ENCODE measurements around the gene CCNY. TPM values are rescaled to one million over a fixed set of nuclear protein-coding genes. Genes with fewer than 3 reads are reported as not detected.
"Not testable (repeated sequence)": the region's sequence is repeated elsewhere in the genome, so short reads cannot be mapped to it uniquely, and the experiment has no call there.

CCNY gene
- total RNA-seq, 1 donor, result 68.6 TPM

DNA sequence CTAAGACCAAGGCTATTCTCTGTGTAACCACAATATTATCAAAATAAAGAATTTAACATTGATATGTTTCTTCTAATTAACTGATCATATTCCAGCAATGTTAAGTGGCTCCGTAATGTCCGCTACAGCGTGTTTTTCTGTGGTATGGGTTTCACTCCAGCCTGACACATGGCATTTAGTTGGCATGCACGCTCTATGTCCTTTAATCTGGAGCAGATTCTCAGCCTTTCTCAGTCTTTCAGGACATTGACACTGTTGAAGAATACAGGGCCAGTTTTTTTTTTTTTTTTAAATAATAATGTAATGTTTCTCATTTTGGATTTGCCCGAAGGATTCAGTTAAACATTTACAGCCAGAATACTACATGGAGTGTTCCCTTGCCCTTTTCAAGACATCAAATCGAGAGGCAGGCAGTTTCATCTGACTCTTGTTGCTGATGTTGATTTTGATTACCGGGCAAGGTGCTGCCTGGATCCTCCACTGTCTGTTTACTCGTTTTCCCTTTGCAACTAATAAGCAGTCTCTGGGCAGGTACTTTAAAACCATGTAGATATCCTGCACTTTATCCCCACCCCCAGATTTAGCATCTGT, 171.3 kb downstream of the CCNY start:
- Histone ChIP-seq H3K9me3 (ENCODE audit: low read depth, low read length) (no peaks in the 10 kb centered on the region), H3K4me3 (ENCODE audit: low read length) (no peak overlapping the region), H3K4me1 (ENCODE audit: insufficient read depth, low read length) (peaks cover 28% of the 10 kb centered on the region), H3K27me3 (ENCODE audit: insufficient read depth, low read length) (no peaks in the 10 kb centered on the region)

DNA sequence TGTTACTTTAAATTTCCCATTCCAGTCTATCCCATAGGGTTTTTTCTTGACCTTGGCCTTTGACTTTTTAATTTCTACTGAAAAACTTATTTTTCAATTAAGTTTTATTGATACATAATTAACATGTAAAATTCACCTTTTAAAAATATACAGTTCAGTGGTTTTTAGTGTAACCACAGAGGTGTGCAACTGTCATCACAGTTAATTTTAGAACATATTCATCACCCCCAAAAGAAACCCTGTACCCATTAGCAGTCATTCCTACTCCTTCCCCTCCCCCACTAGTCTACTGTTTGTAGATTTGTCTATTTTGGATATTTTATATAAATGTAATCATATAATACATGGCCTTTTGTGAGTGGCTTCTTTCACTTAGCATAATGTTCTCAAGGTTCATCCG, 172.3 kb downstream of the CCNY start:
- no peaks in the 10 kb centered on the region for H3K27me3 ChIP-seq (ENCODE audit: insufficient read depth, low read length)
- no peak overlapping the region for H3K4me3 ChIP-seq (ENCODE audit: low read length)
- peaks cover 28% of the 10 kb centered on the region for H3K4me1 ChIP-seq (ENCODE audit: insufficient read depth, low read length)
- H3K9me3 ChIP-seq (ENCODE audit: low read depth, low read length), result no peaks in the 10 kb centered on the region

DNA sequence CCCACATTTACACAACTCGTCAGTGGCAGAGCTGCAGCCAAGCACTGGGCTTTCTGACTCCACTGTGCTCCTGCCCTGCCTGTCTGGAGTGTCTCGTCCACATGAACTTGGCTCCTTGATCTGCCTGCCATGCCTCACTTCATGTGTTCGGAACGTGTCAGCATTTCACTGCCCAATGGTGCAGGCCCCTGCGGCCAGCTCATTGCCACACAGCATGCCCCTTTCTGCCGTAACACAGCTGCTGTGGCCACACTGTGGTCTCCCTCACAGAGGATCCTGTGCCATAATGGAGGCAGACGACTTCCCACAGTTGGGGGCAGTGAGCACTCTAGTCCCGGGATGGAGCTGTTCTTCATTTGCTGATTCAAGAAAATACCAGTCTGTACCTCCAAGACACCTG, 174.6 kb downstream of the CCNY start:
- H3K9me3 ChIP-seq (ENCODE audit: low read depth, low read length), result no peaks in the 10 kb centered on the region
- H3K4me1 ChIP-seq (ENCODE audit: insufficient read depth, low read length), result peaks cover 28% of the 10 kb centered on the region
- H3K27me3 ChIP-seq (ENCODE audit: insufficient read depth, low read length), result no peaks in the 10 kb centered on the region
- no peak overlapping the region for H3K4me3 ChIP-seq (ENCODE audit: low read length)

DNA sequence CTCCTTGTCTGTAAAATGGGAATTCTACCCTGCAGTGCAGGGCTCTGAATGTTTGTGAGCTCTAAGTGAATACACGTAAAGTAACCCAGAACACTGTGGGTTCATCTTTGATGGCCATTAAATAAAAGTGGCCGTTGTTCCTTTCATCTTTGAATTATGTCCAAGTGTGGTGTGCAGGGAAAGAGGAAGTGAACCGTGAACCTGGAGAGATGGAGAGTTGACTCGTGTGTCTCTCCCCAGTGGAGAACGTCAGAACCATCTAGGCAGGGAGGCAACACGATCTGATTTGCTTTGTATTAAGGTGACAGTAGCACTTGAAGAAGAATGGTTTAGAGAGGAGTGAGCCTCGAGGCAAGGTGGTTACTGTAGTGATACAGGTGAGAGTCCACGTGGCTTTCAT, 175.3 kb downstream of the CCNY start:
- Histone ChIP-seq H3K4me3 (ENCODE audit: low read length) (no peak overlapping the region), H3K9me3 (ENCODE audit: low read depth, low read length) (no peaks in the 10 kb centered on the region), H3K27me3 (ENCODE audit: insufficient read depth, low read length) (no peaks in the 10 kb centered on the region), H3K4me1 (ENCODE audit: insufficient read depth, low read length) (peaks cover 34% of the 10 kb centered on the region)

DNA sequence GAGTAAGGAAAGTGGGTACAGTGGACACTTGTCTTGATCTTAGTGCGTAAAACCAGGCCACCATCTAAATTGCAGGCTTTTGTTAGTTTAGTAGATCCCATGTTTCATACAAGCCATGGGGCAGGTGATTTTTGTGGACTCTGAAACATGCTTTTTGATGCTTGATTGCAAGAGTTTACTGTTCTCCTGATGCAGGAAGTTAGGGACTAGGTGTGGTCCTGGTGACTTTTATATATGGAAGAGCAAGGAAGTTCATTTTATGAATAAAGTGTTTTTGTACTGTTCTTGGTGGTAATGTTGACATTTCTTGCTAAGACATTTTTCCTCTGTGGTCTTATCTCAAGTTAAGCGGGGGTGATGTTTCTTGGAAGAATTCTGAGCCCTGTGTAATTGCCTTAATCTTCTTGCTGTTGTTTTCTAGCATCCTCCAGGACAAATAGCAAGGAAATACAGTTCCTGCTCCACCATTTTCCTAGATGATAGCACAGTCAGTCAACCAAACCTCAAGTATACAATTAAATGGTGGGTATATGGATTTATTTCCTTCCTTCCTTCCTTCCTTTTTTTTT, 179.9 kb downstream of the CCNY start:
- H3K4me3 ChIP-seq (ENCODE audit: low read length), result no peak overlapping the region
- peaks cover 39% of the 10 kb centered on the region for H3K4me1 ChIP-seq (ENCODE audit: insufficient read depth, low read length)
- no peaks in the 10 kb centered on the region for H3K9me3 ChIP-seq (ENCODE audit: low read depth, low read length)

DNA sequence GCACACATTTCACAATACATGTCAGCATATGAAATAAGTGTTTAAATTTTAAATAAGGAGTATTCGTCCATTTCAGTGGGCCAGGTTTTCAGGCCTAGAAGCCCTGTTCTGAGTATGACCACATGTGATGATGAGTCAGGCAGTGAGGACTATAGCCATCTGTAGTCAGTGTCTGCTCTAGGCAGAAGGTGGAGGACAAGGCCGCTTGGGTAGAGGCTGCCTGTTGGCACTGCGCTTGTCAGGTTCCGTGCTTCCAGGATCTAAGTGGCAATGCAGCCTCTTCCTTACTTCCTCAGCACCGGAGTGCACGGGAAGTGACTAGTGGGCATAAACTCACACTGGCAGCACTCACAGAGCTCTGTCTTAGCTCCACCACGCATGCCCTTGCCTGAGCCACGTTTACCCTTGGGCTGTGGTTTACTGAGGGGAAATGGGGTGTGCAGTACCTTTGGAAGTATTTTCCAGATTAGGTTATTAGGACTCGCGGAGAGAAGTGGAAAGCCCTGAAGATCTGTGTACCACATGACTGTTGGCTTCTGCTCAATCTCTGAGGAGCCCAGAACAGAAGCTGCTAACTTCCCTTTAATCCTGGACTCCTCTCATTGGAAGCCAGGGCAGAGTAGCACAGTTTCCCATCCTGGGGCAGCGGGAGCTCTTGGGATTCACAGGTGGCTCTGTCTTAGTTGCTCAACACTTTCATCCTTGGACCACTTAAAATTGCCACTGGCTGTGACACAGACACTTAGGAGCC, 181.3 kb downstream of the CCNY start:
- H3K4me3 ChIP-seq (ENCODE audit: low read length), result no peak overlapping the region
- H3K27me3 ChIP-seq (ENCODE audit: insufficient read depth, low read length), result no peaks in the 10 kb centered on the region
- H3K9me3 ChIP-seq (ENCODE audit: low read depth, low read length), result no peaks in the 10 kb centered on the region
- peaks cover 34% of the 10 kb centered on the region for H3K4me1 ChIP-seq (ENCODE audit: insufficient read depth, low read length)

More for the DNA sequence above, 179.9 kb downstream of the CCNY start:
- no peaks in the 10 kb centered on the region for H3K27me3 ChIP-seq (ENCODE audit: insufficient read depth, low read length)

DNA sequence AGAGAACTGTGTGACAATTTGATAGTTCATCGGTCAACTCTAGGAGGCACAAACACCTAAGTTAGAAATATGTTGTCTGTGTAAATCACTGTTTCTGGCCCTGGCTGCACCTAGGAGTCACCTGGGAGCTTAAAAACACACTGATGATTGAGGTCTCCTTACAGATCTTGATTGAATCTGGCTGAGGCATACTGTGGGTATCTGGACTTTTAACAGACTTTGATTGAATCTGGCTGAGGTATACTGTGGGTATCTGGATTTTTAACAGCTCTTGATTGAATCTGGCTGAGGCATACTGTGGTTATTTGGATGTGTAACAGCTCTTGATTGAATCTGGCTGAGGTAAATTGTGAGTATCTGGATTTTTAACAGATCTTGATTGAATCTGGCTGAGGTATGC, 181.9 kb downstream of the CCNY start:
- H3K27me3 ChIP-seq (ENCODE audit: insufficient read depth, low read length); H3K4me3 ChIP-seq (ENCODE audit: low read length); H3K9me3 ChIP-seq (ENCODE audit: low read depth, low read length): not testable (repeated sequence)
- peaks cover 40% of the 10 kb centered on the region for H3K4me1 ChIP-seq (ENCODE audit: insufficient read depth, low read length)

DNA sequence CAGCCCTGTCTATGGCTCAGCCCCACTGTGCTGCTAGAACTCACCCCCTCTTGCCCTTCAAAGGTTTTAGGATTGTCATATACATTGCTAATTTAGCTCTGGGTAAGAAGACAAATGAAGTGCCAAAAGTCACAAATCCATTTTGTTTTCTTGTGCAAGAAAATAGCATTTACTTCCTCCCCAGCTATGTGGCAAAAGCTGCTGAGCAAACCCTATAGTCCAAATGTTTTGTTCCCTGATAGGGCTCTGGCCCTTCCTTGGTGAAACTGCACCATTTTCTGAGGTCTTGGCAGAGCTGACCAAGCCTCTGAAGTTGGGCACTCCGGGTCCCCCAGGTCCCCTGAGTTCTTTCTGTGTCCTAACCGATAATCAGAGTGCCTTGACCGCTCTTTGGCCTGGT, 184.7 kb downstream of the CCNY start:
- peaks cover 53% of the 10 kb centered on the region for H3K4me1 ChIP-seq (ENCODE audit: insufficient read depth, low read length)
- no peak overlapping the region for H3K4me3 ChIP-seq (ENCODE audit: low read length)
- no peaks in the 10 kb centered on the region for H3K27me3 ChIP-seq (ENCODE audit: insufficient read depth, low read length)
- H3K9me3 ChIP-seq (ENCODE audit: low read depth, low read length), result no peaks in the 10 kb centered on the region

DNA sequence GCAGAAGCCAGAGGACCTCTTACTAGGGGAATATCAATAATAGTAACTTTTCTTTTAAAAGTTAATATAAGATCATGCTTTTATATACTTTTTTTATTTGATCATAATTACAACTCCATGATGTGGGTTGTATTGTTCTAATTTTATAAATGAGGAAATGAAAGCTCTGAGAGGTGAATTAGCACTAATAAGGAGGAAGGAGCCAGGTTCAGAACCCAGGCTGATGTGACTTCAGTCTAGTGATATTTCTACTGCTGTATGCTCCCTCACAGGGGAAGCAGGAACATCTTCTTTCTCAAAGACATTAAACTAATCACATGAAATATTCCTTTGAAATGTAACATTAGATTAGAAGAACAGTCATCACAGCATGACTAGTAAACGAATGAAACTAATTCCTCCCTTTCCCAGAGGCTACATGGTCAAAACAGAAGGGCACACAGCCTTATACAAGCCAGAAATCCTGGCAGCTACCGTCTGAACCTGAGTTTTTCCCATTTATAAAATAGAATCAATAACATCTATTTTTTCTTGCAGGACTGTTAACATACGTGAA, 187.4 kb downstream of the CCNY start:
- H3K4me3 ChIP-seq (ENCODE audit: low read length), result no peak overlapping the region
- no peaks in the 10 kb centered on the region for H3K27me3 ChIP-seq (ENCODE audit: insufficient read depth, low read length)
- no peaks in the 10 kb centered on the region for H3K9me3 ChIP-seq (ENCODE audit: low read depth, low read length)
- H3K4me1 ChIP-seq (ENCODE audit: insufficient read depth, low read length), result peaks cover 45% of the 10 kb centered on the region

DNA sequence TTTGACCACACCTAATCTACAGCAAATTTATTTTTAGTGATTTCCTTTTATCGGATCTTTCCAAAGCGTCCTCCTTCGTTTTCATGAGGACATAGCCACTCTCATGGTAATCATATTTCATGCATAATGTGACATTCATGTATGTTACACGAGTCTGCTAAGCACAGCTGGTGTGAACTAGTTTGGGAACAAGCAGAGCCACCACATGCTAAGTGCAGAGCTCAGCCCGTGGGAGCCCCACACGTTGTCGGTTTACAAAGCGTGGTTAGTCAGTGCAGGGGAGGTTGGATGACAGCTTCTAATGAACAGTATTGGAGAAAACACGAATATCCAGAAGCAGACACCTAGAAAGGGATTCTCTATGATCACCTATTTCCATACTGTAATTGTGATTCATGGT, 190.4 kb downstream of the CCNY start:
- peaks cover 24% of the 10 kb centered on the region for H3K4me1 ChIP-seq (ENCODE audit: insufficient read depth, low read length)
- no peaks in the 10 kb centered on the region for H3K27me3 ChIP-seq (ENCODE audit: insufficient read depth, low read length)
- no peak overlapping the region for H3K4me3 ChIP-seq (ENCODE audit: low read length)
- no peaks in the 10 kb centered on the region for H3K9me3 ChIP-seq (ENCODE audit: low read depth, low read length)

DNA sequence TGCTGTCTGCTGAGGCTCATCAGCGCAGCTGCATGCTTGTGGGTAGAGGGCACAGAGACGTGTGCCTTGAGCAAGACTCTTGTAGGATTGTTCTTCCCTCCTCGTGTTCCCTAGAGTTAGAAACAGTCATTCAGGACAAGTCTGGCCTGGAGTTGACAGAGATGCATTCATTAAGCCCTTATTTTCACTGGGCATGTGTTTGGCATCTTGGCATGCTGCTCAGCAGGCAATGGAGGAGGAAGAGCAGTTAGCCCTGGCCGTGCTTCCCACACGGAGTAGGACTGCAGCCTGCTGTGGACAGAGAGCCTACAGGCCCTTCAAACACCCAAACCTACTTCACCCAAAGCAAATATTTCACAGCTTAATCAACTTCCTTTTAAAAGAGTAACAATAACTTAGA, 195.8 kb downstream of the CCNY start:
- Histone ChIP-seq H3K4me3 (ENCODE audit: low read length) (no peak overlapping the region), H3K9me3 (ENCODE audit: low read depth, low read length) (peaks cover 8% of the 10 kb centered on the region), H3K4me1 (ENCODE audit: insufficient read depth, low read length) (no peaks in the 10 kb centered on the region), H3K27me3 (ENCODE audit: insufficient read depth, low read length) (no peaks in the 10 kb centered on the region)

DNA sequence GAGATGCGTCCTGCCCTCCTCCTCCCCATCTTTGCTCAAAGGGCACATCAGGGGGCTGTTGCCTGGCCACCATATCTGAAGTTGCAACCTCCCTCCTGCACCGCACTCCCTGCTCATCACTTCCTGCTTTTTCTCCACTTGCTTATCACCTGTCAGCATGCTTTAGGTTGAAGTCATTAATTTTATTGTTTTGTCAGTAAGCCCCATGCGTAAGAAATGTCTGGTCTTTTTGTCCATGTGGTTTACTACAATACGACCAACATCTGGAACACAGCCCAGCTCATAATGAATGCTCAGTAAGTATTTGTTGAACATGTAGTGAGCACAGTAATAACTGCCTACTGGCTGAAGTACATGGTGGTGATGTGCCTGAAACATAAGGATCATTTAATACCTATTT, 197.3 kb downstream of the CCNY start:
- Histone ChIP-seq H3K4me3 (ENCODE audit: low read length) (no peak overlapping the region), H3K4me1 (ENCODE audit: insufficient read depth, low read length) (no peaks in the 10 kb centered on the region), H3K27me3 (ENCODE audit: insufficient read depth, low read length) (no peaks in the 10 kb centered on the region), H3K9me3 (ENCODE audit: low read depth, low read length) (peaks cover 8% of the 10 kb centered on the region)

DNA sequence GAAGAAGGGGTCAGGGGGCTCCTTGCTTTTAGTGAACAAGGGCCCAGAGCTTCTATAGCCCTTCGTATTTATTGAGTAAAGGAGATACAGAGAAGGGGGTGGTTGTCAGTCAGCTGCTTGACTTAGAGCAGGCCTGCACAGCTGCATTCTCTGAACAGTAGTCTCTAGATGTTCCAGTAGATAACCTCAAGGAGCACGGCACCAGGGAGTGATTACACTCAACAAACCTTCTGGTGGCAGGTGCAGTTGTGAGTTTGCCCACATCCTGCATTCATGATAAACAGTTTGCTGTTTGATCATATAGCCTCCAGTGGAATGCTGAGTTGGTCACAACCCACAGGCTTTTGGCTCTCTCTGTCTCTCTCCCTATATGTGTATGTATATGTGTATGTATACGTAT, 198.8 kb downstream of the CCNY start:
- Histone ChIP-seq H3K4me1 (ENCODE audit: insufficient read depth, low read length) (no peaks in the 10 kb centered on the region), H3K4me3 (ENCODE audit: low read length) (no peak overlapping the region), H3K27me3 (ENCODE audit: insufficient read depth, low read length) (no peaks in the 10 kb centered on the region), H3K9me3 (ENCODE audit: low read depth, low read length) (peaks cover 8% of the 10 kb centered on the region)

DNA sequence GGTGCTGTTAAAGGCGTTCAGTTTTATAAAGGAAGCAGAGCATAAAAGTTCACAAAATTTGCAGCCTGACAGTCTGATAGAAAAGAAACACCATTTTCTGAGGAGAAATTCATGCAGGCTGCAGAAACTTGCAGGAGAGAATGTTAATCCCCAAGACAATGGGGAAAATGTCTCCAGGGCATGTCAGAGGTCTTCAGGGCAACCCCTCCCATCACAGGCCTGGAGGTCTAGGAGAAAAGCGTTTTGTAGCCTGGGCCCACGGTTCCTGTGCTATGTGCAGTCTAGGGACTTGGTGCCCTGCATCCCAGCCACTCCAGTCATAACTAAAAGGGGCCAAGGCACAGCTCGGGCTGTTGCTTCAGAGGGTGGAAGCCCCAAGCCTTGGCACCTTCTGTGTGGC, 200.5 kb downstream of the CCNY start:
- peaks cover 8% of the 10 kb centered on the region for H3K9me3 ChIP-seq (ENCODE audit: low read depth, low read length)
- no peak overlapping the region for H3K4me3 ChIP-seq (ENCODE audit: low read length)
- no peaks in the 10 kb centered on the region for H3K4me1 ChIP-seq (ENCODE audit: insufficient read depth, low read length)
- H3K27me3 ChIP-seq (ENCODE audit: insufficient read depth, low read length), result no peaks in the 10 kb centered on the region

DNA sequence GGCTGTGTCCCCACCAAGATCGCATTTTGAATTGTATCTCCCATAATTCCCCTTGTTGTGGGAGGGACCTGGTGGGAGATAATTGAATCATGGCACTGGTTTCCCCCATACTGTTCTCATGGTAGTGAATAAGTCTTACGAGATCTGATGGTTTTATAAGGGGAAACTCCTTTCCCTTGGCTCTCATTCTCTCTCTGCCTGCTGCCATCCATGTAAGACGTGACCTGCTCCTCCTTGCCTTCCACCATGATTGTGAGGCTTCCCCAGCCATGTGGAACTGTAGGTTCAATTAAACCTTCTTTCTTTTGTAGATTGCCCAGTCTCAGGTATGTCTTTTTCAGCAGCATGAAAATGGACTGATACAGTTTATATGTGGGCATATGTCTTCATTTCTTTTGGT, 201.6 kb downstream of the CCNY start:
- not testable (repeated sequence) for H3K9me3 ChIP-seq (ENCODE audit: low read depth, low read length); H3K4me3 ChIP-seq (ENCODE audit: low read length); H3K4me1 ChIP-seq (ENCODE audit: insufficient read depth, low read length); H3K27me3 ChIP-seq (ENCODE audit: insufficient read depth, low read length)

Data from mononuclear cell (primary cell).